GM12801 (cell line): Measurements from ENCODE around the gene PFDN5.

Experiments used
- TF ChIP-seq, protein P1 (sequence below): IDR thresholded peaks from one replicate; pipeline ENCODE4 v1.5.1; 2011; ENCODE audit warnings: control low read depth; ENCODE audit not compliant: insufficient read length; ENCODE audit errors: extremely low read depth

Gene PFDN5

DNA sequence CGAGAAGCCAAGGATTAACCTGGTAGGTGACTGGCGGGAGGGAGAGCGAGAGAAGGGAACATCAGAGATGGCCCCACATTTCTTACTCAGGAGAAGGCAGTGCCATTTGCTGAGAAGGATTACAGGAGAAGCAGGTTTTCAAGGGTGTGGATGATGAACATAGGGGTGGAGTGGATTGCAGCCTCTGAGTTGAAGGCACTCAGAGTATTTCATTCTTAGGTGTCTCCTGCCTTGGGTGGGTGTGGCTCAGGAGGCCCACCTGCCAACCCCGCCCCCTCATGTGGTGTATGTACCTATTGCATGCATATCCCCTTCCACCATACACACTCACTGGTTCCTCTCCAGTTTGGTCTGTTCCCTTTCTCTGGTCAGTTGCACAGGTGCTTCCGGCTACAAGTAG lies 20.9 kb upstream of the PFDN5 start:
- TF ChIP-seq, protein P1, sequence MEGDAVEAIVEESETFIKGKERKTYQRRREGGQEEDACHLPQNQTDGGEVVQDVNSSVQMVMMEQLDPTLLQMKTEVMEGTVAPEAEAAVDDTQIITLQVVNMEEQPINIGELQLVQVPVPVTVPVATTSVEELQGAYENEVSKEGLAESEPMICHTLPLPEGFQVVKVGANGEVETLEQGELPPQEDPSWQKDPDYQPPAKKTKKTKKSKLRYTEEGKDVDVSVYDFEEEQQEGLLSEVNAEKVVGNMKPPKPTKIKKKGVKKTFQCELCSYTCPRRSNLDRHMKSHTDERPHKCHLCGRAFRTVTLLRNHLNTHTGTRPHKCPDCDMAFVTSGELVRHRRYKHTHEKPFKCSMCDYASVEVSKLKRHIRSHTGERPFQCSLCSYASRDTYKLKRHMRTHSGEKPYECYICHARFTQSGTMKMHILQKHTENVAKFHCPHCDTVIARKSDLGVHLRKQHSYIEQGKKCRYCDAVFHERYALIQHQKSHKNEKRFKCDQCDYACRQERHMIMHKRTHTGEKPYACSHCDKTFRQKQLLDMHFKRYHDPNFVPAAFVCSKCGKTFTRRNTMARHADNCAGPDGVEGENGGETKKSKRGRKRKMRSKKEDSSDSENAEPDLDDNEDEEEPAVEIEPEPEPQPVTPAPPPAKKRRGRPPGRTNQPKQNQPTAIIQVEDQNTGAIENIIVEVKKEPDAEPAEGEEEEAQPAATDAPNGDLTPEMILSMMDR: no peak

DNA sequence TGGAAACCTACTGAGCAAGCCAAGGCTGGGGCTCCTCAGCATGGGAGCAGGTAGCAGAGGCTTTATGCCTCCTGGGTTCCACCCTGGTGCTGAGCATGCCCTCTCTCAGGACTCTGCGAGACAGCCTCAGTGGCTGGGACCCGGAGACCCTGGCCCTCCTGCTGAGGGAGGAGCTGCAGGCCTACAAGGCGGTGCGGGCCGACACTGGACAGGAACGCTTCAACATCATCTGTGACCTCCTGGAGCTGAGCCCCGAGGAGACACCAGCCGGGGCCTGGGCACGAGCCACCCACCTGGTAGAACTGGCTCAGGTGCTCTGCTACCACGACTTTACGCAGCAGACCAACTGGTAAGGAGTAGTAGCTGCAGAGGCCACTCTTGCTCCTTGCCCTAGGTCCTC lies 18.8 kb upstream of the PFDN5 start:
- TF ChIP-seq, protein P1: no peak

GRCh38 chr12:53277981-53278380 lies 17.4 kb upstream of the PFDN5 start:
- TF ChIP-seq, protein P1: no peak

DNA sequence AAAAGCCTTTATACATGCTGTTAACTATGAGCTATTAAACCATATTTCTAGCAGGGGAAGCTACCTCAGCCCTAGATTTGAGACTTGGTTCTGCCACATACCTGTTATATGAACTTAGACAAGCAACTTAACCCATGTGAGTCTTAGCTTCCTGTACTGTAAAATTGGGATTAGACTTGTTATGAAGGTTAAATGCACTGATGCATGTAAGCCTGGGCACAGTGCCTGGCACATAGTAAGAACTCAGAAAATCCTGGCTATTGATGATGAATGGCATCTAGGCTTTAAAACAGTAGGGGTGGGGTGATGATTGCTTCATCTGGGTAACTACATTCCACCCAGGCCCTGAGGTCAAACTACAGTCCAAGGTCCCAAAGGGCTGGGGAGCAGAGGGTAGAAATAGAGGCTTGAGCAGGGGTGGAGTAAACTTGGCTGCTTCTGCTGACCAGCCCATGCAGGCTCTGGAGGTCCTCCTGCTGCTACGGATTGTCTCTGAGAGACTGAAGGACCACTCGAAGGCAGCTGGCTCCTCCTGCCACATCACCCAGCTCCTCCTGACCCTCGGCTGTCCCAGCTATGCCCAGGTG lies 16.0 kb upstream of the PFDN5 start:
- TF ChIP-seq, protein P1: no peak

DNA sequence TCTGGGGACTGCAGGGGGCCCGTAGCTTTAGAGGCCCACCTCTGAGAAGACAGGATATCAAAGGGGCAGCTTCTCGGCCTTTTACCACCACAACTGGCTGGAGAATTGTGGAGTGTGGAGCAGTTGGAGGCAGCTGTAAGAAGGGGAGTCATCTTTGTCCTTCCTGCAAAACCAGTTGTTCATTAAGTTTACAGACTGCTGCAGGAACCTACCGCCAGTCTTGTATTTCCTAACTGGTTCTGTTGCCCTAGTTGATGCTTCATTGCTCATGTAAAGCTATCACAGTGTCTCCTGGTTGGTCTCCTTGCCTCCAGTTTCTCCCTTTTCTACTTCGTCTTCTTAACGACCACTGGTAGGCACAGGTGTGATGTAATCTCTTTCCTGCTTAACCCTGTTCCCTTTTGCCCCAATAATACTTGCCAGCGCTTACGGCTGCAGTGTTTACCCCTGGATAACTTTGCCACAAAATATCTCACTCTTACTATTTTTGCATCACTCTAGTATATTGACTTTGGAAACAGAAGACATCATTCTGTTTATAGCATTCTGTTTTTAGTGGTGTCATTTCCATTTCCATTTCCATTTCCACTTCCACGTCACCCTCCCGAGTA lies 15.3 kb upstream of the PFDN5 start:
- TF ChIP-seq, protein P1: no peak

DNA sequence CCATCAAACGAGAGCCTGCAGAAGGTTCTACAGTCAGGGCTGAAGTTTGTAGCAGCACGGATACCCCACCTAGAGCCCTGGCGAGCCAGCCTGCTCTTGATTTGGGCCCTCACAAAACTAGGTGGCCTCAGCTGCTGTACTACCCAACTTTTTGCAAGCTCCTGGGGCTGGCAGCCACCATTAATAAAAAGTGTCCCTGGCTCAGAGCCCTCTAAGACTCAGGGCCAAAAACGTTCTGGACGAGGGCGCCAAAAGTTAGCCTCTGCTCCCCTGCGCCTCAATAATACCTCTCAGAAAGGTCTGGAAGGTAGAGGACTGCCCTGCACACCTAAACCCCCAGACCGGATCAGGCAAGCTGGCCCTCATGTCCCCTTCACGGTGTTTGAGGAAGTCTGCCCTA lies 8.9 kb upstream of the PFDN5 start:
- TF ChIP-seq, protein P1: no peak

GRCh38 chr12:53287741-53288216 lies 7.6 kb upstream of the PFDN5 start:
- TF ChIP-seq, protein P1: no peak
